Measurements from ENCODE around the gene SLC5A11.

Gene SLC5A11

DNA sequence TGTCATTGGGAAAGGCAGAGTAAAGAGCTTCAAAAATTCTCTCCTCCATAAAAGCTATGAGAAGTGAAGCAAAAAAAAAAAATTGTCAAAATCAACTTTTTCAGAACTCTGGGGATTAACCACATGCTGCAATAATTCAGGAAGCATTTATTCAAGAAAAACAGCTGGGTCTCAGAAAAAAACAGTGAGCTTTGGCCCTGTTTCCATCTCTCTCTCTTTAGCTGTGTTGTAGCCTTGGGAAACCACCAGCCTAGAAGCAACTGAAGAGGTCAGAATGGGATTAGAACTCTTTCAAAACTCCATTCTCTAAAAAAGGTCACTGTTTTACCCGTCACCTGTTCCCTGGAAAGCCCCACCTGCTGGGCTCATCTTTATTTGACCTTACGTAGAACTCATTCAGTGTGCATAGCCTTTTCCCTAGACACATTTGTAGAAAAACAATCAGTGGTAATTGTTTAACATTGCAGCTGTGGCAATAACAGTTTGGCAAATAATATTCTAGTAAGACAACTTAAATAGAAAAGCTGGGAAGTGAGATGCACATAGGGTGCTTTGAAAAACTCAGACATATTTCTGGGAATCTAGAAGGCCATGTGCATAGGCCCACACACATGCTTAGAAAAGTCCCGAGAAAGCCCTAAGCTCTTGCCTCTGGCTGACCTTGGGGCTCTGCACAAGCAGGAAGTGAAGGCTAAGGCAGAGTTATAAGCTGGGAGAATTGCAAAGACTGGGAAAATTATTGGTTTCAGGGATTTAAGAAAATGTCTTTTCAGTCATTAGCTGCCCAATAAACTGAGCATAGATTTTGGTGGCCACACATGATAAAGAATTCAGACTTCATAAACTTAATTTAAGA lies 18.0 kb downstream of the SLC5A11 start:
- TF ChIP-seq ZFX (IDR thresholded peaks at IDR 0.05) = no peak
- TF ChIP-seq, protein P1, sequence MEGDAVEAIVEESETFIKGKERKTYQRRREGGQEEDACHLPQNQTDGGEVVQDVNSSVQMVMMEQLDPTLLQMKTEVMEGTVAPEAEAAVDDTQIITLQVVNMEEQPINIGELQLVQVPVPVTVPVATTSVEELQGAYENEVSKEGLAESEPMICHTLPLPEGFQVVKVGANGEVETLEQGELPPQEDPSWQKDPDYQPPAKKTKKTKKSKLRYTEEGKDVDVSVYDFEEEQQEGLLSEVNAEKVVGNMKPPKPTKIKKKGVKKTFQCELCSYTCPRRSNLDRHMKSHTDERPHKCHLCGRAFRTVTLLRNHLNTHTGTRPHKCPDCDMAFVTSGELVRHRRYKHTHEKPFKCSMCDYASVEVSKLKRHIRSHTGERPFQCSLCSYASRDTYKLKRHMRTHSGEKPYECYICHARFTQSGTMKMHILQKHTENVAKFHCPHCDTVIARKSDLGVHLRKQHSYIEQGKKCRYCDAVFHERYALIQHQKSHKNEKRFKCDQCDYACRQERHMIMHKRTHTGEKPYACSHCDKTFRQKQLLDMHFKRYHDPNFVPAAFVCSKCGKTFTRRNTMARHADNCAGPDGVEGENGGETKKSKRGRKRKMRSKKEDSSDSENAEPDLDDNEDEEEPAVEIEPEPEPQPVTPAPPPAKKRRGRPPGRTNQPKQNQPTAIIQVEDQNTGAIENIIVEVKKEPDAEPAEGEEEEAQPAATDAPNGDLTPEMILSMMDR (conservative IDR thresholded peaks at IDR 0.05) = no peak
- H3K27ac ChIP-seq = no peak overlapping the region

DNA sequence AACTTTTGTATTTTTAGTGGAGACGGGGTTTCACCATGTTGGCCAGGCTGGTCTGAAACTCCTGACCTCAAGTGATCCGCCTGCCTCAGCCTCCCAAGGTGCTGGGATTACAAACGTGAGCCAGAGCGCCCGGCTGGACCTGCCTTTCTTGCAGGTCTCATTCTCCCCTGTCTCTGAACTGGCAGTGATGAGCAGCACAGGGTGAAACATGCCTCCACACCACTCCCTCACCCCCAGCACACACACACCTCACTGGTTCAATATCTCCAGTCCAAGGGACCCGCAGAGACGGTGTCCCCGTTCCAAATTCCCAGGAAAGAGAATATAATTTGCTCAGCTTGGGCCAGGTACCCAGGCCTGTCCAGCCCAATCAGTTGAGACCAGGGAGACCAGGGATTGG lies 23.3 kb downstream of the SLC5A11 start:
- TF ChIP-seq ZFX (IDR thresholded peaks at IDR 0.05) = no peak
- TF ChIP-seq, protein P1 (conservative IDR thresholded peaks at IDR 0.05) = no peak
- H3K27ac ChIP-seq = no peak overlapping the region

DNA sequence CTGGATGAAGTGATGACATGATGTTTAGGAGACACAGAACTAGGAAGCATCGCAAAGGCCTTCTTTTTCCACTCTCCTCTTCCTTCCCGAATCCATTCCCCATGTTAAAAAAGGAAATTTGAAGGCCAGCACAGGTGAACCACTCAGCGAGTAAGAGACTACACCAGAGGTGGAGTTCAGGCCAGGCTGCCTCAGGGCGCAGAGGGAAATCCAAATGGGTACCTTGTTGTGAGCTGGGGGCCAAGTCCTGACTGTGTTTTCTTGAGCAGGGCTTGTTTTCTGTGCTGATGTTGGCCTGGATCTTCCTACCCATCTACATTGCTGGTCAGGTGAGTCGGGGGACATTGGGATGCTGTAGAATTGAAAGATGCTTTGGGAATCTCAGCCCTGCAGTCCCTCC lies 26.1 kb downstream of the SLC5A11 start:
- H3K27ac ChIP-seq = no peak overlapping the region
- no peak for TF ChIP-seq ZFX (IDR thresholded peaks at IDR 0.05)
- TF ChIP-seq, protein P1 (conservative IDR thresholded peaks at IDR 0.05) = no peak

DNA sequence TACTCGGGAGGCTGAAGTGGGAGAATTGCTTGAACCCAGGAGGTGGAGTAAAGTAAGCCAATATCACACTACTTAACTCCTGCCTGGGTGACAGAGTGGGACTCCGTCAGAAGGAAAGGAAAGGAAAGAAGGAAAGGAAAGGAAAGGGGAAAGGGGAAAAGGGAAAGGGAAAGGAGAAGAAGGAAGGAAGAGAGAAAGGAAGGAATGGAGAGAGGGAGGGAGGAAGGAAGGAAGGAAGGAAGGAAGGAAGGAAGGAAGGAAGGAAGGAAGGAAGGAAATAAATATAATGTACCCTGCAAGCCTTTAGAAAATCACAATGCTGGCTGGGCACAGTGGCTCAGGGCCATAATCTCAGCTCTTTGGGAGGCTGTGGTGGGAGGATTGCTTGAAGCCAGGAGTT lies 27.3 kb downstream of the SLC5A11 start:
- H3K27ac ChIP-seq = no peak overlapping the region
- TF ChIP-seq ZFX (IDR thresholded peaks at IDR 0.05) = no peak

DNA sequence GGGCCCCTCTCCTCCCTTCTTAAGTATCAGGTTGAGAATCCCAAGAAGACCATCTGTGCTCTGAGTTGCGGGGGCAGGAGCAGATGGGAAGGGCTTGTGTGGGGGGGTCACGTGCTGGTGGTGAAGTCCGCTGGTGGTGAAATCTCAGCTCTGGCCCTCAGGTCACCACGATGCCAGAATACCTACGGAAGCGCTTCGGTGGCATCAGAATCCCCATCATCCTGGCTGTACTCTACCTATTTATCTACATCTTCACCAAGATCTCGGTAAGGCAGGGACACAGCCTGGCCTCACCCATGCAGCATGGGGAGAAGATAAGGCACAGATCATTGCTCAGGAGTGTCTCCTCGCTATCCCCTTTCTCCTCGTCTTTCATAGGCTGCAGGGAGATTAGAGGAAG lies 29.7 kb downstream of the SLC5A11 start:
- H3K27ac ChIP-seq = no peak overlapping the region
- TF ChIP-seq ZFX (IDR thresholded peaks at IDR 0.05) = no peak
- TF ChIP-seq, protein P1 (conservative IDR thresholded peaks at IDR 0.05) = no peak

DNA sequence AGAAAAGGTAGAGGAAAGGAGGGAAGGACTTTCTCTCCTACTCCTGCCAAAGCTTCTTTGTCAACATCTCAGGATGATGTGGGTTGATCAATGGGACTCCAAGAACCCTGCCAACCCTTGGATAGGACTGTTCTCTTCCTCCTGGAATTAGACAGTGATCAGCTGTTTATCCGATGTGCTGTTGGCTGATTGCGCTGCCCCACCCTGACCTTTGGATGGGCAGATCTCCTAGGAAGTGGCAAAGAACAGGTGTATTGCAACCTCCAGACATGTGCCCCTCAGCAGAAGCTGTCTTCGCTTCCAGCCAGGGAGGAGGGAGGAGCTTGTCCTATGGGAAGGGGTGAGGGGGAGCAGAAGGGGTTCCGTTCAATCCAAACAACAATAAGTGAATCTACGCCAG lies 30.5 kb downstream of the SLC5A11 start:
- TF ChIP-seq, protein P1 (conservative IDR thresholded peaks at IDR 0.05) = no peak
- TF ChIP-seq ZFX (IDR thresholded peaks at IDR 0.05) = no peak
- H3K27ac ChIP-seq = no peak overlapping the region

DNA sequence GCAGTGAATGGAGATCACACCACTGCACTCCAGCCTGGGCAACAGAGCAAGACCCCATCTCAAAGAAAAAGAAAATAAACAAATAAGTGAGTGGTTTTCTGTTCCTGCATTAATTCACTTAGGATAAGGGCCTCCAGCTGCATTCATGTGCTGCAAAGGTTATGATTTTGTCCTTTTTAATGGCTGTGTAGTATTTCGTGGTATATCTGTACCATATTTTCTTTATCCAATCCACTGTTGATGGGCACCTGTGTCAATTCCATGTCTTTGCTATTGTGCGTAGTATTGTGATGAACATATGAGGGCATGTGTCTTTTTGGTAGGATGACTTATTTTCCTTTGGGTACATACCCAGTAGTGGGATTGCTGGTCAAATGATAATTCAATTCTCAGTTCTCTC lies 33.9 kb downstream of the SLC5A11 start:
- no peak for TF ChIP-seq ZFX (IDR thresholded peaks at IDR 0.05)
- TF ChIP-seq, protein P1 (conservative IDR thresholded peaks at IDR 0.05) = no peak
- H3K27ac ChIP-seq = no peak overlapping the region

DNA sequence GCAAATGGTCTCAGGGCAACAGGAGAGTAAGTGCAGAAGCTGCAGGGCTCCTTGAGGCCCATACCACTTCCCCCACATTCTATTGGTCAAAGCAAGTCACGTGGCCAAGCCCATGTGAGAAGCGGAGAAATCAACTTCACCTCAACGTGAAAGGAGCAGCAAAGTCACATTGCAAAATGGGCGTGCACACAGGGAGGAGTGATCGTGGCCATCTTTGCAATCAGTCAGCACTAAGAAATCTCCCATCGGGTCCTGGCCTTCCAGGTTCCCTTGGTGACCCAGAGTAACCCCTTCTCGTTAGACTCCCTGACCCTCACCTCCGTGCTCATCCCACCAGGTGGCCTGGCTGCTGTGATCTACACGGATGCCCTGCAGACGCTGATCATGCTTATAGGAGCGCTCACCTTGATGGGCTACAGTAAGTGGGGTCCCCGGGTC lies 38.0 kb downstream of the SLC5A11 start:
- no peak for TF ChIP-seq ZFX (IDR thresholded peaks at IDR 0.05)
- TF ChIP-seq, protein P1 (conservative IDR thresholded peaks at IDR 0.05) = no peak
- no peak overlapping the region for H3K27ac ChIP-seq
